Calu3 (cell line): ENCODE data around the gene AGBL1. TPM values are rescaled to one million over a fixed set of nuclear protein-coding genes. Genes with fewer than 3 reads are reported as not detected.

Experiments used
- BruUV-seq: library from RNA; stranded (reverse); fragments of 400-500 nt; replicated peaks from 2 replicates; lab custom pipeline; 2021; lab: Mats Ljungman, UMichigan
- CTCF ChIA-PET: fragments of 300-600 bp; sonication (Branson Sonifier 250); formaldehyde crosslinking; loops from one replicate; lab custom pipeline; 2022; ENCODE audit warnings: antibody characterized with exemption; lab: Charles Lee
- DNase-seq: peaks from one replicate; pipeline ENCODE4 v3.0.0; 2022
- H3K27ac Mint-ChIP-seq: one replicate; pipeline ENCODE4 v1.8.0; 2022; ENCODE audit warnings: mixed read lengths; ENCODE audit not compliant: unreplicated experiment
- H3K27me3 Mint-ChIP-seq: one replicate; pipeline ENCODE4 v1.8.0; 2022; ENCODE audit warnings: mixed read lengths; ENCODE audit not compliant: unreplicated experiment
- H3K36me3 Mint-ChIP-seq: one replicate; pipeline ENCODE4 v1.8.0; 2022; ENCODE audit warnings: mild to moderate bottlenecking, moderate library complexity, mixed read lengths; ENCODE audit not compliant: insufficient read depth, unreplicated experiment
- H3K4me1 Mint-ChIP-seq: one replicate; pipeline ENCODE4 v1.8.0; 2022; ENCODE audit warnings: mild to moderate bottlenecking, low read depth, mixed read lengths; ENCODE audit not compliant: unreplicated experiment
- H3K4me3 Mint-ChIP-seq: one replicate; pipeline ENCODE4 v1.8.0; 2022; ENCODE audit warnings: mild to moderate bottlenecking, low read depth, moderate library complexity, mixed read lengths; ENCODE audit not compliant: unreplicated experiment
- H3K9me3 Mint-ChIP-seq: one replicate; pipeline ENCODE4 v1.8.0; 2022; ENCODE audit warnings: low read depth, mixed read lengths; ENCODE audit not compliant: unreplicated experiment
- CTCF ChIP-seq: fragments of 200-600 bp; IDR thresholded peaks from one replicate; pipeline ENCODE4 v1.8.0; 2022; ENCODE audit warnings: antibody characterized with exemption; ENCODE audit not compliant: unreplicated experiment
- intact Hi-C: fragments of 100-400 bp; cut with micrococcal nuclease; formaldehyde crosslinking; loops from one replicate; pipeline ENCODE4 v1.10.0; 2022; ENCODE audit not compliant: unreplicated experiment
- total RNA-seq: library from RNA; stranded (reverse); gene quantifications from 2 replicates; pipeline ENCODE4 v1.2.3, GENCODE V29; 2022

The AGBL1 gene
- total RNA-seq, 1 experiment from 2014 or later = not detected

GRCh38 chr15:86685263-86685662 lies 605.6 kb downstream of the AGBL1 start:
- Mint-ChIP-seq H3K9me3 (peaks cover 12% of the 10 kb centered on the region), H3K36me3 (no peaks in the 10 kb centered on the region), H3K4me1 (no peaks in the 10 kb centered on the region), H3K4me3 (no peak overlapping the region), H3K27ac (no peak overlapping the region), H3K27me3 (no peaks in the 10 kb centered on the region)
- BruUV-seq = no TSS peak
- CTCF ChIA-PET = no interaction called here
- intact Hi-C loops = no loop called here
- no peak for TF ChIP-seq CTCF
- no peak for DNase-seq

DNA sequence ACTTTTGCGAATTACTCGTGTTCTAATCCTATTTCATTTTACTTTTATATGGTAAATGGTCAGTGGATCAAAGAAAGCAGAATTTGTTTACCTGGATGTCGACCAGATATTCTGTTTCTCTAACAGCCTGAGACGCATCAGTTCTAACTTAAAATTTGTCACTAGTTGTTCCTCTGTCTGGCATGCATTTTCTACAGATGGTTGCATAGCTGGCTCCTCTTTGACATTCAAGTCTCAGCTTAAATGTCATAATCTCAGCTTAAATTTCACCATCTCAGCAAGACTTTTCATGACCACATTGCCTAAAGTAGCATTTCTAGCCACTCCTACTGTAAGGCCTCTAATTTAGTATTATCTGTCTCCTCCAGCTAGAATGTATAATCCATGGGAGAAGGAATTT lies 609.3 kb downstream of the AGBL1 start:
- CTCF ChIA-PET = no interaction called here
- DNase-seq = no peak
- intact Hi-C loops = no loop called here
- H3K4me1 Mint-ChIP-seq = no peaks in the 10 kb centered on the region
- no TSS peak for BruUV-seq
- H3K27ac Mint-ChIP-seq = no peak overlapping the region
- H3K9me3 Mint-ChIP-seq = peaks cover 10% of the 10 kb centered on the region
- no peak overlapping the region for H3K4me3 Mint-ChIP-seq
- H3K36me3 Mint-ChIP-seq = no peaks in the 10 kb centered on the region
- no peak for TF ChIP-seq CTCF
- H3K27me3 Mint-ChIP-seq = no peaks in the 10 kb centered on the region

- intact Hi-C loops = no loop called here
- DNase-seq = no peak
- Mint-ChIP-seq H3K27me3 (no peaks in the 10 kb centered on the region), H3K27ac (no peak overlapping the region), H3K4me3 (no peak overlapping the region), H3K9me3 (peaks cover 11% of the 10 kb centered on the region), H3K36me3 (no peaks in the 10 kb centered on the region), H3K4me1 (no peaks in the 10 kb centered on the region)
- CTCF ChIA-PET = no interaction called here
- TF ChIP-seq CTCF = no peak
- BruUV-seq = no TSS peak
Measured at GRCh38 chr15:86690566-86690965, 610.9 kb downstream of the AGBL1 start.

DNA sequence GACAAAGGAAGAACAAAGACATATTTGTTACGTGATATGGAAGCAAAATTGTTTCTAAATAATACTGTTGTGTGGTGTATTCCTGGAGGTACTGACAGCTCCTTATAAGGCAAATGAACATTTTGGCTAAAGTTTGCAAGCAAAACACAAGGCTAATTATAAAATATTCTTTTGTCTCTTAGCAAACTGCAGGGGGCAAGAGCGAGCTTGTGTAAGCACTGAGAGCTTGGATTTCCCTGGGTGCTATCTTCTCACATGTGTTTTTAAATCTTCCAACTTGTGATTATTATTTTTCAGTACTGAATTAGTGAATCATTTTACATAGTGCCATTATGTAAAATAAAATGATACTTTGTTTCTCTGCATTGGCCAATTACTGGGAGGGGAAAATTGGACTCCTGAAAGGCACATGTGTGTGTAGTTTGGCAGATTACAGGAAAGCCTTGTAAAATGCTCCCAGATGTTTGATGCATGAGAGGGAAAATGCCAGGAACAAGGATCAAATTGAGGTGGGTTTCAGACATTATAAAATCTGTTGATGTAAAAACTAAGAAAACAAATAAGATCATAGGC lies 611.5 kb downstream of the AGBL1 start:
- Mint-ChIP-seq H3K27me3 (no peaks in the 10 kb centered on the region), H3K4me1 (no peaks in the 10 kb centered on the region), H3K27ac (no peak overlapping the region), H3K9me3 (peaks cover 11% of the 10 kb centered on the region), H3K4me3 (no peak overlapping the region), H3K36me3 (no peaks in the 10 kb centered on the region)
- no peak for TF ChIP-seq CTCF
- intact Hi-C loops = no loop called here
- no TSS peak for BruUV-seq
- no peak for DNase-seq
- CTCF ChIA-PET = no interaction called here
